ENCODE data around the gene CEP57. TPM values are rescaled to one million over a fixed set of nuclear protein-coding genes. Genes with fewer than 3 reads are reported as not detected.

The CEP57 gene
- total RNA-seq, 1 experiment from 2014 or later: 79.8 TPM

DNA sequence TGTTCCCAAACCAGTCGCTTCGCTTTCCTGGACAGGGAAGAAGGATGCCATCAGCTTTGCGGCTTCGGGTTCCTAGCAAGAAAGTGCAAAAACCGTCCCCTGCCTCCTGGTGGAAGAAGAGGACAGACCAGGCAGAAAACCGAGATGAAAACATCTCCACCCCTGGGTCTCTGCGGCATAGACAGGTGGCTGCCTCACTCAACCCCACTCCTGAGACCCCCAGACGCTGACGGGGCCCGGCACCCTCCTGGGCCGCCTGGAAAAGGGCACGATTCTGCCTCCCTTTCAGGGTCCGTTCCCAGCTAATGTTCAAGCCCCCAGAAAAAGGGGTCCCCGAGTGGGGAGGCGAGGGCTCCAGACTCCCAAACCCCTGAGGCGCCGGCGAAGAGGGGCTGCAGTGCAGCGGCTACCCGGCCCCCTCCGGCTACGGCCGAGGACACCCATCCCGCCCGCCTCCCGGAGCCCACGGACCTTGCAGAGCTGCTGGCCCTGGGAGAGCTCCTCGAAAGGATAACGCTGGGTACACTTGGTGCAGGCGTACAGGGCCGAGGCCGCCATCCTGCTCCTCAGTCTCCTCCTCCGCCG, 1.3 kb upstream of the CEP57 start:
- no TSS peak for BruUV-seq (replicated peaks)
- no peak for TF ChIP-seq EZH2 (IDR thresholded peaks at IDR 0.05; ENCODE audit: borderline replicate concordance, low read depth, low read length, poor library complexity, severe bottlenecking)
- TF ChIP-seq, protein P1, sequence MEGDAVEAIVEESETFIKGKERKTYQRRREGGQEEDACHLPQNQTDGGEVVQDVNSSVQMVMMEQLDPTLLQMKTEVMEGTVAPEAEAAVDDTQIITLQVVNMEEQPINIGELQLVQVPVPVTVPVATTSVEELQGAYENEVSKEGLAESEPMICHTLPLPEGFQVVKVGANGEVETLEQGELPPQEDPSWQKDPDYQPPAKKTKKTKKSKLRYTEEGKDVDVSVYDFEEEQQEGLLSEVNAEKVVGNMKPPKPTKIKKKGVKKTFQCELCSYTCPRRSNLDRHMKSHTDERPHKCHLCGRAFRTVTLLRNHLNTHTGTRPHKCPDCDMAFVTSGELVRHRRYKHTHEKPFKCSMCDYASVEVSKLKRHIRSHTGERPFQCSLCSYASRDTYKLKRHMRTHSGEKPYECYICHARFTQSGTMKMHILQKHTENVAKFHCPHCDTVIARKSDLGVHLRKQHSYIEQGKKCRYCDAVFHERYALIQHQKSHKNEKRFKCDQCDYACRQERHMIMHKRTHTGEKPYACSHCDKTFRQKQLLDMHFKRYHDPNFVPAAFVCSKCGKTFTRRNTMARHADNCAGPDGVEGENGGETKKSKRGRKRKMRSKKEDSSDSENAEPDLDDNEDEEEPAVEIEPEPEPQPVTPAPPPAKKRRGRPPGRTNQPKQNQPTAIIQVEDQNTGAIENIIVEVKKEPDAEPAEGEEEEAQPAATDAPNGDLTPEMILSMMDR (conservative IDR thresholded peaks at IDR 0.05; ENCODE audit: low read depth, low read length): peak; percentile 48
- POLR2A ChIA-PET (ENCODE audit: low non-redundant PET): interaction anchor here (0.5 kb wide), 2 partner anchors 39 to 720 kb away, joined by 3 read pairs; no protein-coding TSS in a partner anchor
- peaks cover 33% of the 10 kb centered on the region for H3K36me3 ChIP-seq (ENCODE audit: insufficient read depth, low read length, poor library complexity, severe bottlenecking)
- H3K4me1 ChIP-seq (ENCODE audit: insufficient read depth, low read length, poor library complexity, severe bottlenecking): peaks cover 33% of the 10 kb centered on the region
- intact Hi-C loops (cut with micrococcal nuclease; ENCODE audit: unreplicated experiment): loop anchor here (2.0 kb wide), 1 partner anchor 604 kb away; no protein-coding TSS in a partner anchor
- H3K27me3 ChIP-seq (replicated peaks; ENCODE audit: insufficient read depth, low read depth, low read length, poor library complexity): no peaks in the 10 kb centered on the region
- CTCF ChIA-PET: interaction anchor here (0.7 kb wide), 1 partner anchor 605 kb away, joined by 4 read pairs; no protein-coding TSS in a partner anchor
- peak overlapping the region; percentile 91 for H3K4me3 ChIP-seq (ENCODE audit: low read depth, low read length, poor library complexity, severe bottlenecking)
- H3K9me3 ChIP-seq (ENCODE audit: low read depth, low read length, poor library complexity, severe bottlenecking): no peaks in the 10 kb centered on the region
- H3K27ac ChIP-seq (ENCODE audit: low read depth, low read length, poor library complexity, severe bottlenecking): peak overlapping the region; percentile 97
- DNase-seq (ENCODE audit: low spot score): peak; percentile 75

DNA sequence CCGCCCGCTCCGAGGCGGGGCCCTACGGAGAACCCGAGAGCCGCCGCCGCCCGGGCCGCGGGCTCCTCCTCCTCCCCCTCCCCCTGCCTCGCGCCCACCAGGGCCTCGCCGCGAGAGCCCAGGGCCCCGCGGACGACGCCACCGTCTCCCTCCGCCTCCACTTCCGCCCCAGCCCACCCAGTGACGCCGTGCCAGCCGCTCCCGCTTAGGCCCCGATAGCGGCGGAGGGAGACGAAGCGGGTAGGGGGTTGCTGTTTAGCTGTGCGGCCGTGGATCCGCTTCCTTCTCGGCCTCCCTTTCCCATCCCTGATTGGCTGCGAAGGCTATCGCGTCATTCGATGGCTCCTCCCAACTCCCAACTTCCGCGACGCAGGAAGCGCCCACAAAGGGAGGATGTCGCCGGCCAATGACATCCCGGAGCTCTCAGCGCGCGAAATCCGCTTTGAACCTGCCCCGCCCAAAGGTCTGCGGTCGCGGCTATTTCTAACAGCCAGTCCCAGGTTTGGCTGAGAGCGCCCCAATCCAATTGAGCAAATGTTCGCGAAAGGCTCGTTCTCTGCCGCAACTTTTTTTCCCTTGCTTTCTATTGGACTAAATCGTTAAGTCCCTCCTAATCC, 684 bp upstream of the CEP57 start, which contains the start of gene FAM76B:
Gene FAM76B (minus strand): TSS at position 277 of the 617 bp plus-strand sequence. CDS start 304 bp downstream, outside the sequence.
- Histone ChIP-seq H3K36me3 (ENCODE audit: insufficient read depth, low read length, poor library complexity, severe bottlenecking) (peaks cover 32% of the 10 kb centered on the region), H3K27ac (ENCODE audit: low read depth, low read length, poor library complexity, severe bottlenecking) (peak within 1 kb of the TSS; percentile 97), H3K4me1 (ENCODE audit: insufficient read depth, low read length, poor library complexity, severe bottlenecking) (peaks cover 39% of the 10 kb centered on the region), H3K4me3 (ENCODE audit: low read depth, low read length, poor library complexity, severe bottlenecking) (peak within 1 kb of the TSS; percentile 91), H3K27me3 (replicated peaks; ENCODE audit: insufficient read depth, low read depth, low read length, poor library complexity) (no peaks in the 10 kb centered on the region), H3K9me3 (ENCODE audit: low read depth, low read length, poor library complexity, severe bottlenecking) (no peaks in the 10 kb centered on the region)
- CTCF ChIA-PET: interaction anchor here (0.6 to 0.7 kb wide), 2 partner anchors 555 to 604 kb away, joined by 4 to 5 read pairs; no protein-coding TSS in a partner anchor
- POLR2A ChIA-PET (ENCODE audit: low non-redundant PET): interaction anchor here (0.5 kb wide), 2 partner anchors 39 to 721 kb away, joined by 3 read pairs; no protein-coding TSS in a partner anchor
- BruUV-seq (replicated peaks): no TSS peak
- TF ChIP-seq, protein P1 (conservative IDR thresholded peaks at IDR 0.05; ENCODE audit: low read depth, low read length): no peak
- TF ChIP-seq EZH2 (IDR thresholded peaks at IDR 0.05; ENCODE audit: borderline replicate concordance, low read depth, low read length, poor library complexity, severe bottlenecking): no peak
- intact Hi-C loops (cut with micrococcal nuclease; ENCODE audit: unreplicated experiment): loop anchor here (2.0 to 10.0 kb wide), 2 partner anchors 375 to 603 kb away; no protein-coding TSS in a partner anchor
- peak; percentile 100 for DNase-seq (ENCODE audit: low spot score)

DNA sequence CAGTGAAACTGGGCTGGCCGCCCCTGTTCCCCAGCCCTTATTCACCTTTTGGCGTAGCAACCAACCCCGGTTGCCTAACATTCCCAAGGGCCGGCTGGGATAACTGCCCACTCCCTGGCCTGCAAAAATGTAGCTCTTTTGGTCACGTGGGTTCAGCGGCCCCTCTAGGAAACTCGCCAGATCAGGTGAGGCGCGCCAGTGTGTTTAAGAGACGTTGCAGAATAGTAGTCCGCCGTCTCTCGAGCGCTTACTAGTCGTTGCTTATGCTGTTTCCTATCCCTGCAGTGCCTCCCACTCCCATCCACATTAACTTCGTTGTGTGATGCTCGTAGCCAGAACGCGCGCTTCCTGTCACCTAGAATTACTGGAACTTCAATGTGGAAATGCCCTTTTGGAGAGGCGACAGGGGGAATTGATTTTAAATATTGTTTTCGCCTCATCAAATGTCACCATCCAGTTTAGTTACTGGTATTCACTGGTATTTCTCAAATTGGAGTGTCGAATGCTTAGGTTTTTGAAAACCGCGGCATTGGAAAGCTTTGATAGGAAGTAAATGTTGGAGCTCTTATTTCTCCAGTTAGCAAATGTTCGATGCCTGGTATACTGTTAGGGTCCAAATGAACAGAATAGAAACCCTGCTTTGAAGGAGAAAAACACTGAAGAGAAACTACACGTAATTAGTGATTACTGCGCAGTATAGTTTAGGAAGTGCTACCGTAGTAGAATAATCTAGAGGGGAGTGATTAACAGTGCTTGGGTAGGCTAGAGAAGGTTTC, 823 bp downstream of the CEP57 start:
- Histone ChIP-seq H3K27ac (ENCODE audit: low read depth, low read length, poor library complexity, severe bottlenecking) (peak overlapping the region; percentile 97), H3K4me1 (ENCODE audit: insufficient read depth, low read length, poor library complexity, severe bottlenecking) (peaks cover 55% of the 10 kb centered on the region), H3K4me3 (ENCODE audit: low read depth, low read length, poor library complexity, severe bottlenecking) (peak overlapping the region; percentile 91), H3K9me3 (ENCODE audit: low read depth, low read length, poor library complexity, severe bottlenecking) (no peaks in the 10 kb centered on the region), H3K36me3 (ENCODE audit: insufficient read depth, low read length, poor library complexity, severe bottlenecking) (peaks cover 17% of the 10 kb centered on the region), H3K27me3 (replicated peaks; ENCODE audit: insufficient read depth, low read depth, low read length, poor library complexity) (no peaks in the 10 kb centered on the region)
- intact Hi-C loops (cut with micrococcal nuclease; ENCODE audit: unreplicated experiment): loop anchor here (10.0 kb wide), 1 partner anchor 374 kb away; no protein-coding TSS in a partner anchor
- CTCF ChIA-PET: no interaction called here
- no peak for TF ChIP-seq EZH2 (IDR thresholded peaks at IDR 0.05; ENCODE audit: borderline replicate concordance, low read depth, low read length, poor library complexity, severe bottlenecking)
- TF ChIP-seq, protein P1 (conservative IDR thresholded peaks at IDR 0.05; ENCODE audit: low read depth, low read length): no peak
- DNase-seq (ENCODE audit: low spot score): peak; percentile 66
- POLR2A ChIA-PET (ENCODE audit: low non-redundant PET): interaction anchor here (0.6 kb wide), 1 partner anchor 599 kb away, joined by 3 read pairs; the partner anchor contains the start of genes CCDC82 and JRKL
- no TSS peak for BruUV-seq (replicated peaks)

Data from A673 (cell line).